GOT3 (cell line): Measurements from ENCODE around the gene AP2A1.
"Not testable (repeated sequence)": the region's sequence is repeated elsewhere in the genome, so short reads cannot be mapped to it uniquely, and the experiment has no call there.

Source experiments
- DNase-seq: peaks from one replicate; lab custom pipeline; 2025; ENCODE audit warnings: mixed read lengths; lab: John Stamatoyannopoulos, UW

AP2A1 gene

DNA sequence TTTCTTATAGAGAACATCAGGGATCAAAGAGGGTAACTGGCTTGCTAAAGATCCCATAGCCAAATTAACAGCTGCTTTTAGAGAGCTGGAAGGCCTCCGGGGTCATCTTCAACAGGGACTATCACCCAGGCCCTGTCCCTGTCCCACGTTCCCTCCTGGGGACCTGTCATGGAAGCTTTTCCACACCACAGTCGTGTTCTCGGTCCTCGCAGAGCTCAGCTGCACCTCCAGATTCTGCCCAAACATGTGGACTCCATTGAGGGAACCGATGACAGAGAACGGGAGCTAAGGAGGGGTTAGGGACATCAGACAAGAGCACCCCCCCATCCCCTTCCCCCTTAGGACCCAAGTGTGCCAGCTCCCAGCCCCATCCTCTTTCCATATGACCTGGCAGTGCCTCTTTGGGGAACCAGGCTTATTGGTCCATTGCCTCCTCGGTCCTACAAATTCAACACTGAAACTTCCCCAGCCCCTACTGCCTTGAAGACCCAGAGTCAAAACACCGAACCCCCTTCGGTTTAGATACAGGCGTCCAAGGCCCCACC is 45.7 kb downstream of the AP2A1 start:
- no peak for DNase-seq

DNA sequence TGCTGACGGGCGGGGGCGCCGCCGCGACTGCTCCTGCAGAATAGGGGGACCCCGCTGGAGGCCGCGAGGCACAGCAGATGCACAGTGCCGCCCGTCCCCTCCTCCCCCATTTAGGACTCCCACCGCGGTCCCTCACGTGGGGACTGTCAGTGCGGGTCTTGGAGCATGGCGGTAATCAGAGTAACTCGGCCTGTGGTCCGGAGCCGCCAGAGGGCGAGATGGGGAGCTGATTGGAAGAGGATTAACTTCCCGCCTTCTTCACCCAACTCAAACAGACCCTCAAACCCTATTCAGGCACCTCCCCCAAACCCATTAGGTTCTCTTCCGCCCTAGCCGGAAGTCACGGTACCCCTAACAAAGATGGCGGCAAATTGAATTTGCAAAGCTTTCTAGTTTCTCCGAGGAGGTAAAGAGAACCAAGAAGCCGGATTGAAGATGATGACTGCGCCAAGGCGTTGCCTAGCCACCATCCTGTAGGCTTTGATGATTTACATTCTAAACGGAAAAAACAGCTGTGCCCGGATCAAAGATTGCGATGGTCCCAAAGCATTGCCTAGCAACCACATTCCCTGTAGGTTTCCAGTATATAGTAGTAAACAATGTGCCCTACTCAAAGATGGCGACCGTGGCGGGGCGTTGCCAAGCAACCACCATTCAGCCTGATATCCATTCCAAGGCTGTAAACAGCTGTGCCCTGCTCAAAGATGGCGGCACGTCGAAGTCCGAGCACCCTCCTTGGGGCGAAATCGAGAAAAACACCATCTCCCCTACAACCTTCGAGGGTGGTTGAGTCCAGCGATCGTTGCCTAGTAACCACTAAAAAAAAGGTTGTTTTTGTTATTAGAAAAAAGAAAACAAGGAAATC is 46.4 kb downstream of the AP2A1 start, which contains the start of gene FUZ:
FUZ (minus strand) TSS at position 296 of the 865 bp plus-strand sequence; CDS start at position 110, 186 bp downstream.
- peak; percentile 82 for DNase-seq

DNA sequence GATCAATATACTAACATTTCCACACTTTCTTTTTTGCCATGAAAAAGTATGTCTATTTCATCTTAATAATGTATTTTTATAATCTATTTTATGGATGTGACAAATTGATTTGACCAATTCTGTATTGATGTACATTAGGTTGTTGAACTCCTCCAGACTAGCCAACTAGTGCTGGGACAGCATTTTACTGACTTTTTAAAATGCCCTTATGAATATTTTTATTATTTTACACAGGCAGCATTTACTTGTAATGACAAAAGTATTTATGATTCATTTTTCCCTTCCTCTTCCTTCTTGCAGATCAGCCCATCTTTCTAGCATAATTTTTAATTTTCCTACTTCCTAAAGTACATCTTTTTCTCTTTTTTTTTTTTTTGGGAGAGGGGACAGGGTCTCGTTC is 47.2 kb downstream of the AP2A1 start:
- DNase-seq: no peak

DNA sequence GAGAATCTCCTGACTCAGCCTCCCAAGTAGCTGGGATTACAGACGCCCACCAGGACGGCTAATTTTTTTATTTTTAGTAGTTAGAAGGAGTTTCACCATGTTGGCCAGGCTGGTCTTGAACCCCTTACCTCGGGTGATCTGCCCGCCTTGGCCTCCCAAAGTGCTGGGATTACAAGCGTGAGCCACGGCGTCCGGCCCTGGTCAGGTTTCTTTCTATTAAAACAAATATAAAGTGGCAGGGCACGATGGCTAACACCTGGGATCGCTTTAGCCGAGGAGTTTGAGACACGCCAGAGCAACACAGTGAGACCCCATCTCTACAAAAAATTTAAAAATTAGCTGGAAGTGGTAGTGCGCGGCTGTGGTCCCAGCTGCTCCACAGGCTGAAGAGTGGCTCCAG is 49.8 kb downstream of the AP2A1 start:
- no peak for DNase-seq

DNA sequence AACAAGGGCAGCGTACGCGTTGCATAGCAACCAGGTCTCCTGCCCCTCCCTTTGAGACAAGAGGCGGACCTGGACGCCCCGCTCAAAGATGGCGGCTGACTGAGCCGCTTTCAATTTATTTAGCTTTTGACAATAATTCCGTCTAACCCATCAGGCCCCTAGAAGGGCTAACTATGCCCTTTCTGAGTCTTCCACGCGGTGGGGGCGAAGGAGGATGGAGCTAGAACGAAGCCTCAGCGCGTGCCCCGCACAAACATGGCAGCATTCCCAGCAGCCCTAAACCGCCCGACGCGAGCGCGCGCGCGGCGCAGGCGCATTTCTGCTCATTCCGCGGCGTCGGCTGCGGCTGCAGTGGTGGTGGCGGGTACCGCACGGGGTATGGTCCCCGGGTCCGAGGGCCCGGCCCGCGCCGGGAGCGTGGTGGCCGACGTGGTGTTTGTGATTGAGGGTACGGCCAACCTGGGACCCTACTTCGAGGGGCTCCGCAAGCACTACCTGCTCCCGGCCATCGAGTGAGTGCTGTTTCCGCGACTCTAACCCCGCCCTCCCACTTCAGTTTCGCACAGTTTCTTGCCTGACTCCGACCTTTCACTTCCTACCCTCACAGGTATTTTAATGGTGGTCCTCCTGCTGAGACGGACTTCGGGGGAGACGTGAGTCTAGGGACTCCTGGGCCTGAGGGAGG is 51.3 kb downstream of the AP2A1 start, which contains the start of gene MED25:
MED25 (plus strand) TSS at position 326 of the 685 bp plus-strand sequence; CDS start at position 379, 53 bp downstream.
- peak; percentile 65 for DNase-seq

DNA sequence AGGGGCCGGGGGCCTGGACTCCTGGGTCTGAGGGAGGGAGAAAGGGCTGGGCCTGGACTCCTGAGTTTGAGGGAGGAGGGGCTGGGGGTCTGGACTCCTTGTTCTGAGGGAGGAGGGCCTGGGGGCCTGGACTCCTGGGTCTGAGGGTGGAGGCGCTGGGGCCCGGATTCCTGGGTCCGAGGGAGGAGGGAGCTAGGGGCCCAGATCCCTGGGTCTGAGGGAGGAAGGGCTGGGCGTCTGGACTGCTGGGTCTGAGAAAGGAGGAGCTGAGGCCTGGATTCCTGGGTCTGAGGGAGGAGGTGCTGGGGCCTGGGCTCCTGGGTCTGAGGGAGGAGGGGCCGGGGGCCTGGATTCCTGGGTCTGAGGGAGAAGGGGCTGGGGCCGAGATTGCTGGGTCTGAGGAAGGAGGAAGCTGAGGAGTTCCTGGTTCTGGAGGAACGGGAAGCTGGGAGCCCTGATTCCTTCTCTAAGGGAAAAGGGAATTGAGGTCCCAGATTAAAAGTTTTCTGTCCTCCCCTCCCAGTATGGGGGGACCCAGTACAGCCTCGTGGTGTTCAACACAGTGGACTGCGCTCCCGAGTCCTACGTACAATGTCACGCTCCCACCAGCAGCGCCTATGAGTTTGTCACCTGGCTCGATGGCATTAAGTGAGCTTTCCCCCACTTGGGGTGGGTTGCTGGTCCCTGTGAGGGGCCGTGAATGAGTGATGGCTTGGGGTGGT is 52.0 kb downstream of the AP2A1 start:
- no peak for DNase-seq

DNA sequence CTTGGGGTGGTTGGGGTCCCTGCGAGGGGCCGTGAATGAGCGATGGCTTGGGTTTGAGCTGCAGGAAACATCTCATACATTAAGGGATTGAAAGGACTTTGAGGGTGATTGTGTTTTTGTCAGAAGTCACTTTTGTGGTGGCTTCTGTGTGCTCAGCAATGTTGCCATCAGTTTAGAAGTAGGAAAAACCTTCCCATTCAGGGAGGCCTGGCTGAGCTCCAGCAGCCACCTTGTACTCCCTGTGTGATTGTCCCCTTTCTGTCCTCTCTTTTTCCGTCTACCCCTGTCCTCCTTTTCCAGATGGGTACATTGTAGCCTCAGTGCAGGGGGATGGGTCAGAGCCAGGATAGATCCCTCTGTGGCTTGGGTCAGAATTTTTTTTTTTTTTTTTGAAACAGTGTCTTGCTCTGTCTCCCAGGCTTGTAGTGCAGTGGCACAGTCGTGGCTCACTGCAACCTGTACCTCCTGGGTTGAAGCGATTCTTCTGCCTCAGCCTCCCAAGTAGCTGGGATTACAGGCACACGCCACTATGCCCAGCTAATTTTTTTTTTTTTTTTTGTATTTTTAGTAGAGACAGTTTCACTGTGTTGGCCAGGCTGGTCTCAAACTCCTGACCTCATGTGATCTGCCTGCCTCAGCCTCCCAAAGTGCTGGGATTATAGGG is 52.8 kb downstream of the AP2A1 start:
- DNase-seq: not testable (repeated sequence)

DNA sequence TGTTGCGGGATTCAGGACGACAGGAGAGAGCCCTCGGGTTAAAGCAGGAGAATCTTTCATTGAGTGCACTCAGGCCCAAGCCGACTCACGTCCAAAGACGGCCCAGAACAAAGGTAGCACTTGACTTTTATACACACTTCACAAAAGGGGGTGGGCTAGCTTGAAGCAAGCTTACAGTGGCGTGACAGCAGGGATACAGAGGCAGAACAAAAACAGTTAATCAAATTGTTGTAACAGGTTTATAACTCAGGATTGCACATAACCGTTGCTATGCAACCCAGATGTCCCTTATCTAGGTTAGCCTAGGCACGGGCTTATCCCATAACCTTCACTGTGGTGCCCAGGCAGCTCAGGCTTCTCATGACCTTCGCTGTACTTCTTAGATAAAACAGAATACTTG is 53.3 kb downstream of the AP2A1 start:
- DNase-seq: no peak

DNA sequence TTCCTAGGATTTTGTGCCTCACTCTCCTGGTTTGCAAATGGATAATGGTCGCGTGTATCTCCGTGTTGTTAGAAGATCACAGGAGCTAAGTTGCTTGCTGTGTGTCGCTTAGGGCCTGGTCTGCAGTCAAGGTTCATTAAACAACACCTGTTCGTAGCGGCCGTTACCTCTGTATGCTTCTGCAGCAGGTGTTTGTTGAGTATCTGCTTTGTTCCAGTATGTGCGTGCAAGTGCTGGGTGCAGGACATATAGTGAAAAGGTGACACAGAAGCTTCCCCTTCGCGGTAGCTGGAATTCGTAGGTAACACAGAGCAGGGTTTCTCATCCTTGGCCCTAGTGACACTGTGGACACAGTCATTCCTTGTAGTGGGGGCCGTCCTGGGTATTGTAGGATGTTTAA is 56.7 kb downstream of the AP2A1 start:
- no peak for DNase-seq

DNA sequence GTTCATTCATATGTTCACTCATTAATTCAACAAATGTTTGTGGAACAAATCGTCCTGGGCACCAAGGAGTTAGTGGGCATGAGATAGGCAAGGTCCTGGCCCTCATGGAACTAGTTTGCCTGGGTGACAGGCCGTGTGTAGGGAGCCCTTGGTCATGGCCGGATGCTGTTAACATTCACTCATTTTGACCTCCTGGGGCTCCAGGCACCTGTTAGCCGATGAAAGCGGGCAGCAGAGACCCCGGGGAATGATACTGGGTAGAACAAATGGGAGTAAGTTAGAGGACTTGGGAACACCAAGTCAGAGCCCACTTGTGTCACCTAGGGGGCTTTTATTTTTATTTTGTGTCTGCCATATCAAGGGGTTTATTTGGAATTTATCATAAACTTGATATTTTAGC is 57.9 kb downstream of the AP2A1 start:
- DNase-seq: no peak

DNA sequence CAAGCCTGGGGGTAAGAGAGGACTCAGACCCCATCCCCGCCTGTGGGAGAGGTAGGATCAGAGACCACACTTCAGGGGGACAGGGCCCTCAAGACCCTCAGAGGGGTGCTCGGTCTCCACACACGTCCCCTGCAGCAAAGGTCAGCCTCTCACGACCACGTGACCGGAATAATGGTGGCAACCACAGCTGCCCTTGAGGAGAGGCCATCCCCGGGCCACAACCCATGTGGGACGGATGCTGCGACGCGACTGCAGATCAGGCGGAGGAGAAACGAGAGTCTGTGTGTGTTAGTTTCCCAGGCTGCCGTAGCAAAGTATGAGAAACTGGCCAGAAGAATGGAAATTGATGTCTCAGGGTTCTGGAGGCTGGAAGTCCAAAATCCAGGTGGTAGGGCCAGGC is 60.2 kb downstream of the AP2A1 start:
- DNase-seq: no peak

DNA sequence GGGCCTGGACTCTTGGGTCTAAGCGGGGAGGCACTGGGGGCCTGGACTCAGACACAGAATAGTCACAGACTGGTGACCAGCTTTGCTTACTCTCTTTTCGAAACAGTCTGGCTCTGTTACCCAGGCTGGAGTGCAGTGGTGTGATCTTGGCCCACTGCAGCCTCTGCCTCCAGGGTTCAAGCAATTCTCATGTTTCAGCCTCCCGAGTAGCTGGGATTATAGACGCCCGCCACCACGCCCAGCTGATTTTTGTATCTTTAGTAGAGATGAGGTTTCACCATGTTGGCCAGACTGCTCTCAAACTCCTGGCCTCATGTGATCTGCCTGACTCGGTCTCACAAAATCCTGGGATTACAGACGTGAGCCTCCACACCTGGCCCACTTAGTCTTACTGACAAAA is 62.4 kb downstream of the AP2A1 start:
- DNase-seq: no peak

DNA sequence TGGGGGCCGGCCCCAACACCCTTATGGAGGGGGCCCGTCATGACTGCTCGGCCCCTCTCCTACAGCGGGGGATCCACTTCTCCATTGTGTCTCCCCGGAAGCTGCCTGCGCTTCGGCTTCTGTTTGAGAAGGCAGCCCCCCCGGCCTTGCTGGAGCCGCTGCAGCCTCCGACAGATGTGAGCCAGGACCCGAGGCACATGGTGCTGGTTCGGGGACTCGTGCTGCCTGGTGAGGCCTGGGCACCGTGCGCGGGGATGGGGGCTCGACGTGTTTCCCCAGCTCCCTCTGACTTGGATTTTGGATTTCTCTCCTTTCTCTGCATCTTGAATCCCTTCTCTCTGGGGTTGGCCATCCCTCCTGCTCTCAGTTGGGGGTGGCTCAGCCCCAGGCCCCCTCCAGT is 62.9 kb downstream of the AP2A1 start:
- no peak for DNase-seq

DNA sequence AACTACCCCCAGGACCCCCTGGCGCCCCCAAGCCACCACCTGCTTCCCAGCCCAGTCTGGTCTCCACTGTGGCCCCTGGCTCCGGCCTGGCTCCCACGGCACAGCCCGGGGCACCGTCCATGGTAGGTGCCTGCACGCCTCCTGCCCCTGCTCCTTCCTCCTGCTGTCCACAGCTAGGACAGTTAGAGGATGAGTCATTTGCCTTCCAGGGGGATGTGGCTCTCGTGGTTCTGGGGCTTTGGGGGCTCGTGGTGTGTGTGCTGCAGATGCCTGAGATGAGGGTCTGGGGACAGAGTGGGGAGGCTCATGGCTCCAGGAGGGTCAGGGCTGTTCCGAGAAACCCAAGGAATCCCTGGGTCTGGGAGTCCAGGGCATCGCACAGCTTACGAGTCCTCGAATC is 64.0 kb downstream of the AP2A1 start:
- DNase-seq: no peak

DNA sequence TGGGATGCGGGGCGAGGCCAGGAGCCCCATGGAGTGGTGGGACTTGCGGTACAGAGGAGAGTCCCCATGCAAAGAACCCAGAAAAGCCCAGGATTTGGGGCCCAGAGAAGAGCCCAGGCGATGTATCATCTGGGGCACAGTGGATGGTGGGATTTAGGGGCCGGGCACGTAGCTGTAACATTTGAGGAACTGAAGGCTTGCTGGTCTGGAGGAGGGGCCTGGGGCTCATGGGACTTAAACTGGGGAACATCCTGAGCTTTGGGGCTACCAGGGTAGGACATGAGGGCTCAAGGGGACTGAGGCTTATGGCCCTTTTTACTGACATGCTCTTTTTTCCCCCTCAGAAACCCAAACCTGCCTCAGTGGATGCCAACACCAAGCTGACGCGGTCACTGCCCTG is 64.8 kb downstream of the AP2A1 start:
- no peak for DNase-seq

DNA sequence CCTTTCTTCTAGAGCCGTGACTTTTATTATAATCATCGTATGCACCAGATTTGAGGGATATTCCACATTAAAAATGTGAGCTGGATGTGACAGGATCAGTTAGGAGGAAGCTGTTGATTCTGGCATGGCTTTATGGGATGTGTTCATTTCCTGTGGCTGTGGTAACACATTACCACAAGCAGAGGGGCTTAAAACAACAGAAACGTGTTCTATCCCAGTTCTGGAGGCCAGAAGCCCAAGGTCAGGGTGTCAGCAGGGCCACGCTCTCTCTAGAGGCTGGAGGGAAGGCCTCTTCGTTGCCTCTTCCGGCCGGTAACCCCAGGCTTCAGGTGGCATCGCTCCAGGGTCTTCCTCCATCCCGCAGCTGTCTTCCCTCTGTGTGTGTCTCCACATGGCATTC is 65.8 kb downstream of the AP2A1 start:
- DNase-seq: no peak

DNA sequence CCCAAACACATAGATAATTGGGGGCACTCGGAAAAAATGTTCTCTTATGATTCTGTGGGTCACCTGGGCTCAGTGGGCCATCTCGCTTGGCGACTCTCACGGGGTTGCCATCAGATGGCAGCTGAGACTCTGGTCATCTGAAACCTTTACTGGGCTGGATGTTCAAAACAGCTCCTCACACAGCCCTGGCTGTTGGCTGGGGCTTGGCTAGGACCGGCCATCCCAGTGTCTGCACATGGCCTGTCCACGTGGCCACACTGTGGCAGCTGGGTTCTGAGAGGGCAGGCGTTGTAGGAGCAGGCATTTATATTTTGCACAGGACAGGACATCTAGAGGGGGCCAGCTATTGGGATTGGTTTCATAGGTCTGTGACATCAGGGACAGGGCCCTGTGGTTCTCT is 66.8 kb downstream of the AP2A1 start:
- DNase-seq: no peak

DNA sequence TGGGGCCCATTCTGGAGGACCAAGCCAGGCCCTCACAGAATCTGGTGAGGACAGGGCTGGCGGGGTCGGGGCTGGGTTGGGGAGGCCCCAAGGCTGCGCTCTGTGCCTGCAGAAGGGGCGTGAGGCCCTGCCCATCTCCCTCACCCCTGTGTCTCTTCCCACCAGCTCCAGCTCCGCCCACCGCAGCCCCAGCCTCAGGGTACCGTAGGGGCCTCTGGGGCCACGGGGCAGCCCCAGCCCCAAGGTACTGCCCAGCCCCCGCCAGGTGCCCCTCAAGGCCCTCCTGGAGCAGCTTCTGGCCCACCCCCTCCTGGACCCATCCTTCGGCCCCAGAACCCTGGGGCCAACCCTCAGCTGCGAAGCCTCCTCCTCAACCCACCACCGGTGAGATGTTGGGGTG is 68.8 kb downstream of the AP2A1 start:
- DNase-seq: no peak

DNA sequence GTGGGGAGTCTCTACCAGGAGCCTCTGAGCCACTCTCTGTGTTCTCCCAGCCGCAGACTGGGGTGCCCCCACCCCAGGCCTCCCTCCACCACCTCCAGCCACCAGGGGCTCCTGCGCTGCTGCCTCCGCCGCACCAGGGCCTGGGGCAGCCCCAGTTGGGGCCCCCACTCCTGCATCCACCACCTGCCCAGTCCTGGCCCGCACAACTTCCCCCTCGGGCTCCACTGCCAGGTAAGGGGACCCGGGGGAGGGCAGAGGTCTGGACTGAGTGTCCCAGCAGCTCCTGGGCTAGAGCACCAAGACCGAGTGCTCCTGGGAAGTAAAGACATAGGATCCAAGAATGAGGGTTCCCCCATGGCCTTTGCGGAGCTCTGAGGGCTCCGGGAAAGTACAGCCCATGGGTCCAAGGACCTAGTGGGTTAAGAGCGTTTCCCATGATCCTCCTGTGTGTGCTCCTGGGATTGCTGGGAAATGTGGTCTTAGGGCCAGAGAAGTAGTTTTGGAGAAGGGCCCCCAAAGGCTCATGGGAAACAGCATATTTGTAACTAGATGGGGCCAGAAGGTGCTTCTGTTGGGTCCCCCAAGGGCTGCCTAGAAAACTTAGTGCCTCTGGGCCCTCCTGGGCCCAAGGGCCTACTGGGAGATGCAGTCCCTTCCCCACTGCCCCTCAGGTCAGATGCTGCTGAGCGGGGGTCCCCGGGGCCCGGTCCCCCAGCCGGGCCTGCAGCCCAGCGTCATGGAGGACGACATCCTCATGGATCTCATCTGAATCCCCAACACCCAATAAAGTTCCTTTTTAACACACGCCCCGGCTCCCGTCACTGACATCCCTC is 69.6 kb downstream of the AP2A1 start:
- DNase-seq: no peak

DNA sequence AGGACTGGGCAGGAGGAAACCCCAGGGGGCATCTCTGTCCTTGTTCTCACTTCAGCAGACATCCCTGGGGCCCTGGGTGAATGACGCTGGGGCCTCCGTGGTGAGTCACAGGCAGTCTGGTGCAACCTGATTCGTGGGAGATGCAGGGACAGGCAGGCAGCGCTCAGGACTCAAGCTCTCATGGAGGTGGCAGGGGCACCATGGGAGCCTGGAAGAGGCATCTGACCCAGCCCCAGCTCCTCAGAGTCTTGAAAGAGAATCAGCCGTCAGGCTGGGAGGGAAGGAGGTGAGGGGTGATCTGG is 70.2 kb downstream of the AP2A1 start:
- DNase-seq: no peak

DNA sequence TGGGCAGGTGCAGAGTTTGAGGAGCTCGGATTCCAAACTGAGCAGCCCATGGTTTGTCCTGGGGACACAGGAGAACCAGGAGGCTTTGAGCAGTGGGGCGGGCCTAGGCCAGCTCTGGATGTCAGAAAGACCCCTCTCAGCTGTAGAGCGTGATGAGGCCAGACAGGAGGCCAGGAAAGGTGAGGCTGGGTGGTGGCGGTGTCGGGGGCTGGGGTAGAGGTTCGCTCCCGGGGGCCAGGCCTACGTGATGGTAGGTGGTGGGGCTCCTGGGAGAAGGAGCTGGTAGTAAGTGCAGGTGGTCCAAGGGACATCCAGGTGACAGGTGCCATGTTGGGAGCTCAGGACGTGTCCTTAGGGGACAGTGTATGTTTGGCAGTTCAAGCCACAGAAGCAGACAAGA is 70.6 kb downstream of the AP2A1 start:
- no peak for DNase-seq
